Right renal cortex interstitium (tissue), 3 donors: ENCODE results near the gene ZXDB. TPM values are rescaled to one million over a fixed set of nuclear protein-coding genes. Genes with fewer than 3 reads are reported as not detected.

Experiments
- polyA plus RNA-seq, 3 donors: library from polyadenylated mRNA; unstranded; fragments of 120-200 nt; gene quantifications; one replicate each; pipeline ENCODE4 v1.2.1, GENCODE V29; 2013; ENCODE audit not compliant: insufficient read length in 3 of 3

ZXDB gene
- polyA plus RNA-seq, 3 donors = 11.0 to 11.3 (median 11.2) TPM

Other genes with a start within 250 kb of the ZXDB start
- under 1 TPM in 1 of 3 donors, not detected in 2; 0.07 TPM for gene NLRP2B, start 88.2 kb downstream of the ZXDB start, polyA plus RNA-seq